T-cell (primary cell): ENCODE data around the gene ETFRF1. TPM values are rescaled to one million over a fixed set of nuclear protein-coding genes. Genes with fewer than 3 reads are reported as not detected.
A peak's percentile ranks its signal among the peaks of the same experiment; 100 is the strongest.

Experiments
- ATAC-seq, 4 experiments: fragments of 200-7000 bp in 3 of 4; fragments of 150-1000 bp in 1 of 4; cut with Tn5 transposase; replicated peaks in 1 of 4; 1 replicate in 3 of 4; 2 replicates in 1 of 4; pipeline ENCODE4 v1.10.0; 2021; ENCODE audit warnings: moderate library complexity in 3 of 4, mild to moderate bottlenecking in 2 of 4, moderate number of reproducible peaks in 1 of 4
- CTCF ChIA-PET, 2 donors: fragments of 300-600 bp; sonication (Branson Sonifier 250); formaldehyde crosslinking; loops; one replicate each; lab custom pipeline; 2022; ENCODE audit warnings: antibody characterized with exemption in 2 of 2; lab: Charles Lee
- POLR2A ChIA-PET, 2 donors: fragments of 300-600 bp; sonication (Branson Sonifier 250); formaldehyde crosslinking; loops; one replicate each; lab custom pipeline; 2022; ENCODE audit warnings: antibody characterized with exemption in 2 of 2; lab: Charles Lee
- DNase-seq, 35 experiments: peaks; one replicate each; pipeline versions ENCODE4 v3.0.0 to v3.0.0-alpha.2; 2013 to 2023
- H3K27ac ChIP-seq: one replicate; pipeline ENCODE4 v1.5.1; 2013; ENCODE audit warnings: low read length
- H3K27me3 ChIP-seq, 2 experiments: replicated peaks in 1 of 2; 1 replicate in 1 of 2; 2 replicates in 1 of 2; pipeline versions ENCODE4 v1.6.1 to v1.7.0; 2013; ENCODE audit warnings: low read length in 1 of 2, mixed read lengths in 1 of 2; ENCODE audit not compliant: control insufficient read depth in 2 of 2, insufficient read depth in 2 of 2; ENCODE audit errors: extremely low read depth in 1 of 2
- H3K36me3 ChIP-seq, 2 donors: 1 replicate in 1 of 2; 2 replicates in 1 of 2; pipeline versions ENCODE4 v1.6.1 to v1.7.0; 2013; ENCODE audit warnings: low read length in 1 of 2; ENCODE audit not compliant: control insufficient read depth in 2 of 2, insufficient read depth in 1 of 2; ENCODE audit errors: extremely low read depth in 1 of 2
- H3K4me1 ChIP-seq, 2 experiments: 1 replicate in 1 of 2; 2 replicates in 1 of 2; pipeline versions ENCODE4 v1.6.1 to v1.7.0; 2013; ENCODE audit warnings: low read length in 2 of 2, mixed read lengths in 1 of 2; ENCODE audit not compliant: insufficient read depth in 2 of 2, control insufficient read depth in 1 of 2; ENCODE audit errors: extremely low read depth in 1 of 2
- H3K4me3 ChIP-seq, 2 donors: 1 replicate in 1 of 2; 2 replicates in 1 of 2; pipeline versions ENCODE4 v1.5.1 to v1.7.0; 2013; ENCODE audit warnings: mild to moderate bottlenecking in 2 of 2, low read length in 1 of 2, moderate library complexity in 1 of 2; ENCODE audit not compliant: control insufficient read depth in 1 of 2; ENCODE audit errors: extremely low read depth in 1 of 2
- H3K9me3 ChIP-seq: 2 replicates; pipeline ENCODE4 v1.7.0; 2013
- H3K27ac Mint-ChIP-seq, 2 donors: one replicate each; pipeline ENCODE4 v1.8.0; 2020 to 2021; ENCODE audit warnings: mild to moderate bottlenecking in 2 of 2, mixed read lengths in 2 of 2
- H3K27me3 Mint-ChIP-seq, 2 donors: one replicate each; pipeline ENCODE4 v1.8.0; 2021 to 2022; ENCODE audit warnings: mixed read lengths in 2 of 2
- H3K36me3 Mint-ChIP-seq: one replicate; pipeline ENCODE4 v1.8.0; 2021; ENCODE audit warnings: mixed read lengths
- H3K4me1 Mint-ChIP-seq, 3 donors: one replicate each; pipeline ENCODE4 v1.8.0; 2020 to 2022; ENCODE audit warnings: mixed read lengths in 3 of 3, mild to moderate bottlenecking in 1 of 3
- H3K4me3 Mint-ChIP-seq, 3 donors: one replicate each; pipeline ENCODE4 v1.8.0; 2020 to 2022; ENCODE audit warnings: mild to moderate bottlenecking in 3 of 3, mixed read lengths in 3 of 3, moderate library complexity in 3 of 3
- H3K9me3 Mint-ChIP-seq, 3 donors: one replicate each; pipeline ENCODE4 v1.8.0; 2020 to 2022; ENCODE audit warnings: mixed read lengths in 3 of 3
- whole genome bisulfite sequencing: methylation state at CpG from one replicate; pipeline ENCODE4 v1.1.5; 2013; ENCODE audit warnings: missing lambda C conversion rate; ENCODE audit not compliant: insufficient coverage; 5-methylcytosine and 5-hydroxymethylcytosine counted together
- total RNA-seq, 35 experiments: library from RNA in 6 of 35; stranded (reverse) in 6 of 35; fragments of 120-200 nt in 1 of 35; gene quantifications; one replicate each; pipeline versions ENCODE4 v1.2.1 to v1.2.4 and lab custom pipeline; 2013 to 2026

Gene ETFRF1
- 10 to 100 TPM; 20.0 to 34.4 (median 22.1) TPM for total RNA-seq
- 39.3 TPM for total RNA-seq (2013)
- 5.4 to 36.6 (median 22.2) reads per million in 29 experiments for total RNA-seq (lab: John Stamatoyannopoulos, UW)

GRCh38 chr12:25195056-25195971, at the start of gene ETFRF1, which contains the start of gene DNAI7:
TSS of gene ETFRF1 (plus strand) at chr12:25195237. CDS start at chr12:25203957, 8,720 bp downstream.
TSS of gene DNAI7 (minus strand) at chr12:25195160. CDS start at chr12:25195078, 82 bp downstream.
- peaks cover 34 to 39% (median 37%) of the 10 kb centered on the region in 3 donors for H3K4me1 Mint-ChIP-seq
- no peaks in the 10 kb centered on the region for H3K27me3 Mint-ChIP-seq
- WGBS, result under 1% methylated on average over 32 of the region's 54 CpGs
- ATAC-seq (peak; percentile 96 to 98 (median 96)), DNase-seq (peak; percentile 85 to 99 (median 96))
- H3K27ac Mint-ChIP-seq, result peak within 1 kb of the TSS; percentile 99
- H3K36me3 ChIP-seq, result peaks cover 0 to 4% of the 10 kb centered on the region in 2 donors
- peak within 1 kb of the TSS; percentile 96 to 99 (median 99) for H3K4me3 Mint-ChIP-seq
- H3K27me3 ChIP-seq, result no peaks in the 10 kb centered on the region
- CTCF ChIA-PET, result interaction anchor here (1.0 to 2.7 kb wide), 10 partner anchors 9 to 902 kb away, joined by 3 to 33 read pairs (median 4); no protein-coding TSS in a partner anchor
- peaks cover 5 to 21% of the 10 kb centered on the region in 2 experiments for H3K4me1 ChIP-seq
- H3K36me3 Mint-ChIP-seq, result peaks cover 3% of the 10 kb centered on the region
- H3K9me3 Mint-ChIP-seq, result no peaks in the 10 kb centered on the region
- H3K27ac ChIP-seq, result peak within 1 kb of the TSS; percentile 92
- no peaks in the 10 kb centered on the region for H3K9me3 ChIP-seq
- H3K4me3 ChIP-seq, result peak within 1 kb of the TSS; percentile 71 to 94
- POLR2A ChIA-PET, result interaction anchor here (0.5 to 1.8 kb wide), 16 partner anchors 14 to 1820 kb away, joined by 3 to 13 read pairs (median 3); partner anchors contain the start of gene KRAS (in 1 of the 2)

- Mint-ChIP-seq H3K27me3 (no peaks in the 10 kb centered on the region), H3K4me1 (no peaks in the 10 kb centered on the region), H3K36me3 (no peaks in the 10 kb centered on the region), H3K27ac (no peak overlapping the region), H3K9me3 (no peaks in the 10 kb centered on the region), H3K4me3 (no peak overlapping the region)
- H3K4me3 ChIP-seq, result no peak overlapping the region
- no peaks in the 10 kb centered on the region for H3K9me3 ChIP-seq
- no peaks in the 10 kb centered on the region for H3K4me1 ChIP-seq
- no CpG with 5 or more reads among the region's 1 CpG for WGBS
- no peaks in the 10 kb centered on the region for H3K27me3 ChIP-seq
- no peak overlapping the region for H3K27ac ChIP-seq
- no peak for DNase-seq
- ChIA-PET CTCF (interaction anchor here in 1 of 2 donors (0.6 kb wide), 1 partner anchor 87 kb away, joined by 3 read pairs; no protein-coding TSS in a partner anchor), POLR2A (interaction anchor here (0.6 kb wide), 2 partner anchors 238 to 337 kb away, joined by 3 read pairs; no protein-coding TSS in a partner anchor)
- H3K36me3 ChIP-seq, result no peaks in the 10 kb centered on the region
- no peak for ATAC-seq
Measured at GRCh38 chr12:25146686-25147085, 48.4 kb upstream of the ETFRF1 start.

GRCh38 chr12:25151476-25151875, 43.6 kb upstream of the ETFRF1 start:
- Mint-ChIP-seq H3K4me1 (peaks cover 7 to 11% (median 8%) of the 10 kb centered on the region in 3 donors), H3K27me3 (no peaks in the 10 kb centered on the region), H3K4me3 (no peak overlapping the region), H3K9me3 (no peaks in the 10 kb centered on the region), H3K27ac (no peak overlapping the region), H3K36me3 (no peaks in the 10 kb centered on the region)
- no CpG with 5 or more reads among the region's 5 CpGs for WGBS
- H3K27me3 ChIP-seq, result no peaks in the 10 kb centered on the region
- H3K9me3 ChIP-seq, result no peaks in the 10 kb centered on the region
- H3K27ac ChIP-seq, result no peak overlapping the region
- no peaks in the 10 kb centered on the region for H3K36me3 ChIP-seq
- ChIA-PET CTCF (interaction anchor here (0.6 to 0.7 kb wide), 3 partner anchors 160 to 236 kb away, joined by 3 read pairs; no protein-coding TSS in a partner anchor), POLR2A (interaction anchor here in 1 of 2 donors (0.6 kb wide), 2 partner anchors 99 to 100 kb away, joined by 3 read pairs; partner anchors contain the start of gene KRAS)
- no peak for ATAC-seq
- H3K4me1 ChIP-seq, result no peaks in the 10 kb centered on the region
- no peak overlapping the region for H3K4me3 ChIP-seq
- no peak for DNase-seq

- Mint-ChIP-seq H3K4me3 (no peak overlapping the region), H3K27me3 (no peaks in the 10 kb centered on the region), H3K27ac (no peak overlapping the region), H3K4me1 (peaks cover 7 to 11% (median 8%) of the 10 kb centered on the region in 3 donors), H3K36me3 (no peaks in the 10 kb centered on the region), H3K9me3 (no peaks in the 10 kb centered on the region)
- no CpG with 5 or more reads among the region's 5 CpGs for WGBS
- Histone ChIP-seq H3K4me3 (no peak overlapping the region), H3K27ac (no peak overlapping the region), H3K9me3 (no peaks in the 10 kb centered on the region), H3K36me3 (no peaks in the 10 kb centered on the region), H3K4me1 (no peaks in the 10 kb centered on the region), H3K27me3 (no peaks in the 10 kb centered on the region)
- DNase-seq, result no peak
- no peak for ATAC-seq
- POLR2A ChIA-PET, result interaction anchor here in 1 of 2 donors (0.6 kb wide), 3 partner anchors 56 to 100 kb away, joined by 3 read pairs; partner anchors contain the start of gene KRAS
- CTCF ChIA-PET, result interaction anchor here (0.6 to 3.5 kb wide), 5 partner anchors 43 to 187 kb away, joined by 3 to 24 read pairs (median 3); partner anchors contain the start of genes DNAI7 (in 1 of the 2) and ETFRF1 (in 1 of the 2)
Measured at GRCh38 chr12:25152055-25152454, 43.0 kb upstream of the ETFRF1 start.

GRCh38 chr12:25155022-25155576, 39.9 kb upstream of the ETFRF1 start:
- Mint-ChIP-seq H3K4me1 (peaks cover 7 to 11% (median 8%) of the 10 kb centered on the region in 3 donors), H3K27ac (peak overlapping the region in 1 of 2 donors; percentile 56), H3K4me3 (peak overlapping the region; percentile 13 to 39 (median 37)), H3K9me3 (no peaks in the 10 kb centered on the region), H3K36me3 (no peaks in the 10 kb centered on the region), H3K27me3 (no peaks in the 10 kb centered on the region)
- Histone ChIP-seq H3K27me3 (no peaks in the 10 kb centered on the region), H3K9me3 (no peaks in the 10 kb centered on the region), H3K36me3 (no peaks in the 10 kb centered on the region), H3K27ac (no peak overlapping the region), H3K4me1 (no peaks in the 10 kb centered on the region), H3K4me3 (no peak overlapping the region)
- ChIA-PET CTCF (interaction anchor here (0.7 to 3.5 kb wide), 24 partner anchors 10 to 877 kb away, joined by 3 to 24 read pairs (median 4); partner anchors contain the start of genes DNAI7 (in 1 of the 2), ETFRF1 (in 1 of the 2) and KRAS (in 1 of the 2)), POLR2A (no interaction called here)
- peak in 1 of 35 experiments; percentile 72 for DNase-seq
- no CpG with 5 or more reads among the region's 2 CpGs for WGBS
- ATAC-seq, result peak in 2 of 4 experiments; percentile 51 to 55
